ENCODE data around the gene ADCY3. TPM values are rescaled to one million over a fixed set of nuclear protein-coding genes. Genes with fewer than 3 reads are reported as not detected.

ADCY3 gene
- polyA plus RNA-seq, 1 donor (not counting 4 experiments of a cell fraction or from before 2014, with no cell fraction given) = 33.2 TPM

DNA sequence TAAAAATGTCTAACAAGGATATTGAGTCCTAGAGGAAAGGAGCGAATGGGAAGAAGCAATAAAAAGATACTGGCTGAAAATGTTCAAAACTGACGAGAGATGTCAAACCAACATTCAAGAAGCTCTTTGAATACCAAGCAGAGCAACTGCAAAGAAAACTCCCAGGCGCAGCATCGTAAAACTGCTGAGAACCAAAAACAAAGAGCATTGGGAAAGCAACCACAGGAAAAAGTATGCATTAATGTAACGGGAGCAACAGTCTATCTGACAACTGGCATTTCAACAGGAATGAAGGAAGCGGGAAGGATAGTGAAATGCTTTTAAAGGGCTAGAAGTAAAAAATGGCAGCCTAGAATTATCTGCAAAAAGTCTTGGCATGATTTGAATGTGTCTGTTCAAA is 53.1 kb downstream of the ADCY3 start:
- Histone ChIP-seq H3K9ac (ENCODE audit: control insufficient read depth, extremely low read depth, insufficient read depth, low read length) (no peak overlapping the region), H3K27me3 (ENCODE audit: control insufficient read depth, extremely low read depth, insufficient read depth, low read length) (no peaks in the 10 kb centered on the region), H3K9me1 (ENCODE audit: control insufficient read depth, extremely low read depth, insufficient read depth, low read length) (no peaks in the 10 kb centered on the region), H3K79me2 (ENCODE audit: control insufficient read depth, insufficient read depth, low read length) (no peaks in the 10 kb centered on the region), H3K4me2 (ENCODE audit: control insufficient read depth, extremely low read depth, insufficient read depth, low read depth, low read length) (no peak overlapping the region), H2AFZ (ENCODE audit: control insufficient read depth, low read length) (no peak overlapping the region), H3K9me3 (ENCODE audit: control insufficient read depth, low read depth, low read length) (no peaks in the 10 kb centered on the region), H3K36me3 (ENCODE audit: control insufficient read depth in 2 of 2, extremely low read depth in 1 of 2, insufficient read depth in 2 of 2, low read length in 2 of 2) (peaks cover 0 to 2% of the 10 kb centered on the region in 2 experiments), H3K27ac (ENCODE audit: control insufficient read depth, insufficient read depth, low read length) (no peak overlapping the region), H4K20me1 (ENCODE audit: control insufficient read depth, extremely low read depth, insufficient read depth, low read length) (no peaks in the 10 kb centered on the region), H3K4me3 (ENCODE audit: control insufficient read depth in 2 of 3, extremely low read depth in 1 of 3, insufficient read depth in 2 of 3, low read depth in 1 of 3, low read length in 3 of 3) (no peak overlapping the region), H3K4me1 (ENCODE audit: control insufficient read depth, extremely low read depth, insufficient read depth, low read length) (no peaks in the 10 kb centered on the region)
- DNase-seq (ENCODE audit: low read depth, low spot score) (no peak), FAIRE-seq (no peak)
- TF ChIP-seq EZH2 (IDR thresholded peaks at IDR 0.05; ENCODE audit: low read length) = no peak
- TF ChIP-seq, protein P1, sequence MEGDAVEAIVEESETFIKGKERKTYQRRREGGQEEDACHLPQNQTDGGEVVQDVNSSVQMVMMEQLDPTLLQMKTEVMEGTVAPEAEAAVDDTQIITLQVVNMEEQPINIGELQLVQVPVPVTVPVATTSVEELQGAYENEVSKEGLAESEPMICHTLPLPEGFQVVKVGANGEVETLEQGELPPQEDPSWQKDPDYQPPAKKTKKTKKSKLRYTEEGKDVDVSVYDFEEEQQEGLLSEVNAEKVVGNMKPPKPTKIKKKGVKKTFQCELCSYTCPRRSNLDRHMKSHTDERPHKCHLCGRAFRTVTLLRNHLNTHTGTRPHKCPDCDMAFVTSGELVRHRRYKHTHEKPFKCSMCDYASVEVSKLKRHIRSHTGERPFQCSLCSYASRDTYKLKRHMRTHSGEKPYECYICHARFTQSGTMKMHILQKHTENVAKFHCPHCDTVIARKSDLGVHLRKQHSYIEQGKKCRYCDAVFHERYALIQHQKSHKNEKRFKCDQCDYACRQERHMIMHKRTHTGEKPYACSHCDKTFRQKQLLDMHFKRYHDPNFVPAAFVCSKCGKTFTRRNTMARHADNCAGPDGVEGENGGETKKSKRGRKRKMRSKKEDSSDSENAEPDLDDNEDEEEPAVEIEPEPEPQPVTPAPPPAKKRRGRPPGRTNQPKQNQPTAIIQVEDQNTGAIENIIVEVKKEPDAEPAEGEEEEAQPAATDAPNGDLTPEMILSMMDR (optimal IDR thresholded peaks at IDR 0.05 in 1 of 3, IDR thresholded peaks at IDR 0.05 in 1 of 3, conservative IDR thresholded peaks at IDR 0.05 in 1 of 3; ENCODE audit: extremely low read depth in 1 of 3, insufficient read depth in 2 of 3, low read length in 3 of 3) = no peak
- dilution Hi-C loops (cut with MboI; ENCODE audit: extremely low pct_ligation_motif_present, low sequenced_read_pairs) = no loop called here

GRCh38 chr2:24863641-24864040 is 56.4 kb downstream of the ADCY3 start:
- Histone ChIP-seq H3K27me3 (ENCODE audit: control insufficient read depth, extremely low read depth, insufficient read depth, low read length) (no peaks in the 10 kb centered on the region), H2AFZ (ENCODE audit: control insufficient read depth, low read length) (no peak overlapping the region), H3K9ac (ENCODE audit: control insufficient read depth, extremely low read depth, insufficient read depth, low read length) (no peak overlapping the region), H3K9me3 (ENCODE audit: control insufficient read depth, low read depth, low read length) (no peaks in the 10 kb centered on the region), H3K4me3 (ENCODE audit: control insufficient read depth in 2 of 3, extremely low read depth in 1 of 3, insufficient read depth in 2 of 3, low read depth in 1 of 3, low read length in 3 of 3) (no peak overlapping the region), H3K36me3 (ENCODE audit: control insufficient read depth in 2 of 2, extremely low read depth in 1 of 2, insufficient read depth in 2 of 2, low read length in 2 of 2) (peaks cover 0 to under 1% of the 10 kb centered on the region in 2 experiments), H3K4me1 (ENCODE audit: control insufficient read depth, extremely low read depth, insufficient read depth, low read length) (no peaks in the 10 kb centered on the region), H3K4me2 (ENCODE audit: control insufficient read depth, extremely low read depth, insufficient read depth, low read depth, low read length) (no peak overlapping the region), H3K9me1 (ENCODE audit: control insufficient read depth, extremely low read depth, insufficient read depth, low read length) (no peaks in the 10 kb centered on the region), H3K79me2 (ENCODE audit: control insufficient read depth, insufficient read depth, low read length) (no peaks in the 10 kb centered on the region), H4K20me1 (ENCODE audit: control insufficient read depth, extremely low read depth, insufficient read depth, low read length) (no peaks in the 10 kb centered on the region), H3K27ac (ENCODE audit: control insufficient read depth, insufficient read depth, low read length) (no peak overlapping the region)
- dilution Hi-C loops (cut with MboI; ENCODE audit: extremely low pct_ligation_motif_present, low sequenced_read_pairs) = no loop called here
- no peak for TF ChIP-seq EZH2 (IDR thresholded peaks at IDR 0.05; ENCODE audit: low read length)
- TF ChIP-seq, protein P1 (optimal IDR thresholded peaks at IDR 0.05 in 1 of 3, IDR thresholded peaks at IDR 0.05 in 1 of 3, conservative IDR thresholded peaks at IDR 0.05 in 1 of 3; ENCODE audit: extremely low read depth in 1 of 3, insufficient read depth in 2 of 3, low read length in 3 of 3) = no peak
- no peak for FAIRE-seq
- no peak for DNase-seq (ENCODE audit: low read depth, low spot score)

All from keratinocyte (primary cell).